Fibroblast of lung (primary cell): ENCODE data around the gene NR1D1.

ENCODE experiments used
- CTCF ChIP-seq, 2 donors: IDR thresholded peaks in 1 of 2; conservative IDR thresholded peaks in 1 of 2; 1 replicate in 1 of 2; 2 replicates in 1 of 2; pipeline ENCODE4 v1.5.1; 2011 to 2012; ENCODE audit warnings: low read length in 2 of 2, control low read depth in 1 of 2, inconsistent platforms in 1 of 2, low read depth in 1 of 2, mild to moderate bottlenecking in 1 of 2
- EZH2 ChIP-seq: IDR thresholded peaks from 2 replicates; pipeline ENCODE4 v1.5.1; 2012; ENCODE audit warnings: low read length, control low read depth, mild to moderate bottlenecking; ENCODE audit errors: missing control alignments

GRCh38 chr17:40093005-40093579 is 7.3 kb downstream of the NR1D1 start:
- TF ChIP-seq CTCF (conservative IDR thresholded peaks at IDR 0.05 in 1 of 2, IDR thresholded peaks at IDR 0.05 in 1 of 2; ENCODE audit: low read depth in 1 of 2, low read length in 2 of 2): no peak
- no peak for TF ChIP-seq EZH2
